Neuronal stem cell (in vitro differentiated cells): ENCODE data around the gene ANKRD17. TPM values are rescaled to one million over a fixed set of nuclear protein-coding genes. Genes with fewer than 3 reads are reported as not detected.

Experiments
- DNase-seq: peaks from one replicate; pipeline ENCODE4 v3.0.0-alpha.2; 2013; ENCODE audit warnings: low spot score
- H2AFZ ChIP-seq: one replicate; pipeline ENCODE4 v1.6.1; 2013; ENCODE audit warnings: mild to moderate bottlenecking, low read length, inconsistent platforms
- H2AK5ac ChIP-seq: 2 replicates; pipeline ENCODE4 v1.6.1; 2013; ENCODE audit warnings: low read depth, mild to moderate bottlenecking, inconsistent platforms, low read length, moderate library complexity, mixed read lengths
- H2BK120ac ChIP-seq: 2 replicates; pipeline ENCODE4 v1.6.1; 2013; ENCODE audit warnings: low read depth, mild to moderate bottlenecking, inconsistent platforms, low read length, moderate library complexity, mixed read lengths
- H2BK12ac ChIP-seq: one replicate; pipeline ENCODE4 v1.6.1; 2013; ENCODE audit warnings: low read length, inconsistent platforms
- H2BK15ac ChIP-seq: 2 replicates; pipeline ENCODE4 v1.6.1; 2013; ENCODE audit warnings: mild to moderate bottlenecking, low read length, inconsistent platforms, mixed read lengths
- H2BK5ac ChIP-seq: one replicate; pipeline ENCODE4 v1.6.1; 2013; ENCODE audit warnings: inconsistent platforms, mild to moderate bottlenecking, low read length, moderate library complexity
- H3K14ac ChIP-seq: one replicate; pipeline ENCODE4 v1.6.1; 2013; ENCODE audit warnings: low read length, inconsistent platforms
- H3K18ac ChIP-seq: 2 replicates; pipeline ENCODE4 v1.6.1; 2013; ENCODE audit warnings: low read length, inconsistent platforms
- H3K23ac ChIP-seq: 2 replicates; pipeline ENCODE4 v1.6.1; 2013; ENCODE audit warnings: low read depth, mild to moderate bottlenecking, mixed read lengths, low read length, inconsistent platforms; ENCODE audit not compliant: poor library complexity
- H3K27ac ChIP-seq: replicated peaks from 3 replicates; pipeline ENCODE4 v1.5.1; 2013; ENCODE audit warnings: low read length, inconsistent platforms
- H3K27me3 ChIP-seq, 3 experiments: 2 replicates each; pipeline ENCODE4 v1.6.1; 2013; ENCODE audit warnings: low read length in 3 of 3, mild to moderate bottlenecking in 2 of 3, inconsistent platforms in 1 of 3, low read depth in 1 of 3, mixed read lengths in 1 of 3, moderate library complexity in 1 of 3; ENCODE audit not compliant: control insufficient read depth in 3 of 3, insufficient read depth in 3 of 3
- H3K36me3 ChIP-seq, 2 donors: replicated peaks in 1 of 2; 2 replicates each; pipeline ENCODE4 v1.6.1; 2013; ENCODE audit warnings: low read length in 2 of 2; ENCODE audit not compliant: control insufficient read depth in 2 of 2, insufficient read depth in 2 of 2
- H3K4ac ChIP-seq: 2 replicates; pipeline ENCODE4 v1.6.1; 2013; ENCODE audit warnings: inconsistent platforms, mild to moderate bottlenecking, low read length, moderate library complexity
- H3K4me1 ChIP-seq, 2 donors: 1 replicate in 1 of 2; 2 replicates in 1 of 2; pipeline ENCODE4 v1.6.1; 2013; ENCODE audit warnings: low read length in 2 of 2, low read depth in 1 of 2; ENCODE audit not compliant: control insufficient read depth in 2 of 2, insufficient read depth in 1 of 2
- H3K4me2 ChIP-seq: one replicate; pipeline ENCODE4 v1.6.1; 2013; ENCODE audit warnings: mild to moderate bottlenecking, low read length, inconsistent platforms; ENCODE audit not compliant: insufficient read depth, poor library complexity, severe bottlenecking
- H3K4me3 ChIP-seq, 2 donors: 2 replicates each; pipeline ENCODE4 v1.5.1; 2013; ENCODE audit warnings: low read length in 2 of 2, mild to moderate bottlenecking in 2 of 2, inconsistent platforms in 1 of 2, moderate library complexity in 1 of 2
- H3K79me1 ChIP-seq: one replicate; pipeline ENCODE4 v1.6.1; 2013; ENCODE audit warnings: low read depth, mild to moderate bottlenecking, inconsistent platforms, low read length, moderate library complexity
- H3K9ac ChIP-seq: one replicate; pipeline ENCODE4 v1.6.1; 2013; ENCODE audit warnings: mild to moderate bottlenecking, low read depth, low read length, inconsistent platforms; ENCODE audit not compliant: poor library complexity
- H3K9me3 ChIP-seq, 2 donors: replicated peaks in 1 of 2; 2 replicates each; pipeline versions ENCODE3 to v1.6.1; 2013; ENCODE audit warnings: low read length in 2 of 2, mild to moderate bottlenecking in 2 of 2, inconsistent platforms in 1 of 2, low read depth in 1 of 2, mixed read lengths in 1 of 2, moderate library complexity in 1 of 2; ENCODE audit not compliant: control insufficient read depth in 2 of 2, insufficient read depth in 1 of 2
- H4K8ac ChIP-seq: one replicate; pipeline ENCODE4 v1.6.1; 2013; ENCODE audit warnings: low read depth, mild to moderate bottlenecking, inconsistent platforms, low read length, moderate library complexity
- H4K91ac ChIP-seq: one replicate; pipeline ENCODE4 v1.6.1; 2013; ENCODE audit warnings: low read length, low read depth, mild to moderate bottlenecking, inconsistent platforms; ENCODE audit not compliant: poor library complexity
- WGBS, 2 donors: extraction: QIAGEN DNeasy Blood & Tissue Kit; methylation state at CpG; one replicate each; pipeline ENCODE4 v1.1.7; 2013; ENCODE audit warnings: missing lambda C conversion rate in 2 of 2, mixed read lengths in 1 of 2; ENCODE audit not compliant: insufficient read length in 2 of 2, insufficient replicate concordance in 1 of 2; ENCODE audit errors: extremely low coverage in 2 of 2; 5-methylcytosine and 5-hydroxymethylcytosine counted together
- polyA plus RNA-seq, 2 experiments: library from polyadenylated mRNA; stranded (reverse); fragments of 200-250 nt; gene quantifications; one replicate each; pipeline ENCODE4 v1.2.3, GENCODE V29; 2013

Gene ANKRD17
- polyA plus RNA-seq (2013, experiment 1 of 2): 31.3 TPM
- 30.9 TPM for polyA plus RNA-seq (2013, experiment 2 of 2)

DNA sequence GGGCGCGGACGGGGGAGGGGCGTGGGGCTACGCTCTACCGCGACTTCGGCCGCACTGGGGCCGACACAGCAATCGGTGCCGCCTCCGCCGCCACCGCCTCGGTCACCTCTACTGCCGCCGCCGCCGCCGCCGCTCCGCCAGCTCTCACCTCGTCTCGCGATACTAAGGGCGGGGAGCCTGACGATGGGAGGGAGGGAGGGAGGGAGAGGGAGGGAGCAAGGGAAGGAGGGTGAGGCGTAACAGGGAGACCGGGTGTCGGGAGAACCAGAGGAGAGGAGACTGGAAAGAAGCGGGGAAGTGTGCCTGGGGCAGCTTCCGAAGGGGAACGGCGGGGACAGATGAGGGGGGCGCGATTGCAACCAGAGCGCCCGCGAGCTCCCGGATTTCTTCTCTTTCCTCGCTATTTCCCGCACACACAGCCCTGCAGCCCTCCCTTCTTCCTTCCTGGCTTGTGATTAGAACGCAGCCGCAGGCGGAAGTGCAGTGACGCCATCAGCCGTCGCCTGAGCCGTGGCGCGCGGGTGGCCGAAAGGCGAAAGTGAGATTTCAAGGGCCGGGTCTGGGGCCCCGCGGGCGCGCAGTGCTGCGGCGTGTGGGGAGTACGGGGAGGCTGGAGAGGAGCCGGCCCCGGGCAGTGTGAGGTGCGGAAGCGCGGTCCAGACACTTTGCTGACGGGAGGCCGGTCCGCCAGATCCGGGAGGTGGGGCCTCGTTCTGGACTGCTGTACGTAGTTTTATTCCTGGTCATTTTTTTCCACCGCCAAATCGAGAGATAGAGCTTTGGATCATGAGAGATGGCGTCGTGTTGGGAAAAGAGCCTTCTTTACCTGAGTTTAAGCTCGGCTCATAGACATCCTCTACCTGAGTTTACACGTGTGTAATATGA is at the start of gene ANKRD17:
Gene ANKRD17 (minus strand): TSS at position 113 of the 885 bp plus-strand sequence. CDS start 130 bp downstream, outside the sequence.
- Histone ChIP-seq H3K18ac (peak within 1 kb of the TSS; percentile 99), H3K9ac (peak within 1 kb of the TSS; percentile 100), H2AFZ (peak within 1 kb of the TSS; percentile 98), H4K91ac (peak within 1 kb of the TSS; percentile 72), H3K4ac (peak within 1 kb of the TSS; percentile 95), H3K23ac (peak within 1 kb of the TSS; percentile 98), H2BK5ac (peak within 1 kb of the TSS; percentile 98), H3K27ac (peak within 1 kb of the TSS; percentile 97), H2BK15ac (peak within 1 kb of the TSS; percentile 89), H3K79me1 (peaks cover 5% of the 10 kb centered on the region), H2BK12ac (no peak within 1 kb of the TSS), H3K27me3 (no peaks in the 10 kb centered on the region), H2AK5ac (peak within 1 kb of the TSS; percentile 90), H3K14ac (peak within 1 kb of the TSS; percentile 99), H3K4me3 (peak within 1 kb of the TSS; percentile 72 to 98), H3K4me1 (peaks cover 0 to 4% of the 10 kb centered on the region in 2 donors), H3K36me3 (peaks cover 0 to 46% of the 10 kb centered on the region in 2 donors), H4K8ac (peak within 1 kb of the TSS; percentile 96), H3K4me2 (peak within 1 kb of the TSS; percentile 58), H2BK120ac (peak within 1 kb of the TSS; percentile 81), H3K9me3 (no peaks in the 10 kb centered on the region)
- DNase-seq: peak; percentile 91
- no CpG with 5 or more reads among the region's 80 CpGs for WGBS, 2 donors

GRCh38 chr4:73308286-73308685 is 49.7 kb upstream of the ANKRD17 start:
- Histone ChIP-seq H3K9ac (no peak overlapping the region), H3K9me3 (no peaks in the 10 kb centered on the region), H3K4me2 (no peak overlapping the region), H2AFZ (no peak overlapping the region), H3K23ac (no peak overlapping the region), H2BK15ac (no peak overlapping the region), H2BK12ac (no peak overlapping the region), H3K27ac (no peak overlapping the region), H3K79me1 (no peaks in the 10 kb centered on the region), H3K18ac (no peak overlapping the region), H3K4ac (no peak overlapping the region), H3K14ac (no peak overlapping the region), H3K27me3 (no peaks in the 10 kb centered on the region), H3K36me3 (no peaks in the 10 kb centered on the region), H4K8ac (no peak overlapping the region), H2AK5ac (no peak overlapping the region), H4K91ac (no peak overlapping the region), H2BK120ac (no peak overlapping the region), H3K4me3 (no peak overlapping the region), H3K4me1 (no peaks in the 10 kb centered on the region), H2BK5ac (no peak overlapping the region)
- WGBS, 2 donors: no CpG with 5 or more reads among the region's 3 CpGs
- no peak for DNase-seq

GRCh38 chr4:73303711-73304110 is 45.1 kb upstream of the ANKRD17 start:
- H3K4me3 ChIP-seq: no peak overlapping the region
- no CpG with 5 or more reads among the region's 4 CpGs for WGBS, 2 donors
- peaks cover 0 to 2% of the 10 kb centered on the region in 2 donors for H3K9me3 ChIP-seq
- no peak overlapping the region for H2BK12ac ChIP-seq
- H3K36me3 ChIP-seq: no peaks in the 10 kb centered on the region
- H3K23ac ChIP-seq: no peak overlapping the region
- no peak overlapping the region for H3K4ac ChIP-seq
- H3K79me1 ChIP-seq: no peaks in the 10 kb centered on the region
- H3K9ac ChIP-seq: no peak overlapping the region
- H3K4me2 ChIP-seq: no peak overlapping the region
- no peak overlapping the region for H2AFZ ChIP-seq
- no peak overlapping the region for H3K27ac ChIP-seq
- H2BK15ac ChIP-seq: no peak overlapping the region
- H2BK5ac ChIP-seq: no peak overlapping the region
- no peak overlapping the region for H4K8ac ChIP-seq
- H4K91ac ChIP-seq: no peak overlapping the region
- H3K27me3 ChIP-seq: no peaks in the 10 kb centered on the region
- DNase-seq: no peak
- H3K18ac ChIP-seq: no peak overlapping the region
- no peak overlapping the region for H2BK120ac ChIP-seq
- H2AK5ac ChIP-seq: no peak overlapping the region
- H3K14ac ChIP-seq: no peak overlapping the region
- H3K4me1 ChIP-seq: no peaks in the 10 kb centered on the region

GRCh38 chr4:73299548-73300280 is 41.1 kb upstream of the ANKRD17 start:
- no peak overlapping the region for H3K27ac ChIP-seq
- H2BK5ac ChIP-seq: no peak overlapping the region
- no peak overlapping the region for H2AFZ ChIP-seq
- H4K91ac ChIP-seq: no peak overlapping the region
- no peak overlapping the region for H3K9ac ChIP-seq
- no peak overlapping the region for H2BK120ac ChIP-seq
- no peak overlapping the region for H3K4me3 ChIP-seq
- peaks cover 0 to 2% of the 10 kb centered on the region in 2 donors for H3K9me3 ChIP-seq
- no peak overlapping the region for H2BK12ac ChIP-seq
- H3K23ac ChIP-seq: peak overlapping the region; percentile 18
- H3K4me1 ChIP-seq: no peaks in the 10 kb centered on the region
- H3K27me3 ChIP-seq: no peaks in the 10 kb centered on the region
- no peaks in the 10 kb centered on the region for H3K36me3 ChIP-seq
- H3K4ac ChIP-seq: no peak overlapping the region
- no peak overlapping the region for H3K14ac ChIP-seq
- no peak overlapping the region for H3K18ac ChIP-seq
- H3K79me1 ChIP-seq: no peaks in the 10 kb centered on the region
- no peak overlapping the region for H4K8ac ChIP-seq
- no CpG with 5 or more reads among the region's 25 CpGs for WGBS, 2 donors
- H2AK5ac ChIP-seq: no peak overlapping the region
- DNase-seq: no peak
- no peak overlapping the region for H2BK15ac ChIP-seq
- no peak overlapping the region for H3K4me2 ChIP-seq
